ENCODE results near the gene ACSF3. TPM values are rescaled to one million over a fixed set of nuclear protein-coding genes. Genes with fewer than 3 reads are reported as not detected.

Gene ACSF3
- total RNA-seq, 3 donors from 2014 or later = 20.8 to 42.3 (median 40.4) TPM

DNA sequence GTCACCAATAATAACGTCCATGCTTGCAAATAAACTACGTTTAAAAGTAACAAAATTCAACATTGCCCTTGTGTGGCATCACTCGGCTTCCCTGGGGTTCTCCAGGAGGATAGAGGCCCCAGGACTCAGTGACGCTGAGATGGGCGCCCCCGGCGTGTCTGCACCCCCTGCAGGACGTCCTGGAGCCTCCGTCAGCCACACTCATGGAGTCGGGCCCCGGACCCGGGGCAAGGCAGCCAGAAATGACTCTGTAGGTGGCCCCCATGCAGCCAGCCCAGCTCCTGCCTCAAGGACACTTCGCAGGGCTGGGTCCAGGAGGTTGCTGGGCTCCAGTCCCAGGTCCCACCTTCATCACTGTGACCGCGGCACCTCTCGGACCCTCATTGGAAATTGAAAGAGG is 16.6 kb upstream of the ACSF3 start:
- H3K27me3 ChIP-seq = peaks cover 0 to 15% of the 10 kb centered on the region in 2 donors
- H3K4me1 ChIP-seq = no peaks in the 10 kb centered on the region
- intact Hi-C loops (cut with DNase I; ENCODE audit: low total_unique reads) = no loop called here
- no peak overlapping the region for H3K27ac ChIP-seq
- TF ChIP-seq CTCF (IDR thresholded peaks at IDR 0.05) = no peak
- TF ChIP-seq POLR2A (IDR thresholded peaks at IDR 0.05) = no peak
- no peak for TF ChIP-seq POLR2AphosphoS5 (IDR thresholded peaks at IDR 0.05)
- DNase-seq (ENCODE audit: low spot score in 2 of 2) = no peak
- no peak overlapping the region for H3K4me3 ChIP-seq
- no peaks in the 10 kb centered on the region for H3K9me3 ChIP-seq
- H3K36me3 ChIP-seq = no peaks in the 10 kb centered on the region

GRCh38 chr16:89078172-89078571 is 15.5 kb upstream of the ACSF3 start:
- no peaks in the 10 kb centered on the region for H3K4me1 ChIP-seq

DNA sequence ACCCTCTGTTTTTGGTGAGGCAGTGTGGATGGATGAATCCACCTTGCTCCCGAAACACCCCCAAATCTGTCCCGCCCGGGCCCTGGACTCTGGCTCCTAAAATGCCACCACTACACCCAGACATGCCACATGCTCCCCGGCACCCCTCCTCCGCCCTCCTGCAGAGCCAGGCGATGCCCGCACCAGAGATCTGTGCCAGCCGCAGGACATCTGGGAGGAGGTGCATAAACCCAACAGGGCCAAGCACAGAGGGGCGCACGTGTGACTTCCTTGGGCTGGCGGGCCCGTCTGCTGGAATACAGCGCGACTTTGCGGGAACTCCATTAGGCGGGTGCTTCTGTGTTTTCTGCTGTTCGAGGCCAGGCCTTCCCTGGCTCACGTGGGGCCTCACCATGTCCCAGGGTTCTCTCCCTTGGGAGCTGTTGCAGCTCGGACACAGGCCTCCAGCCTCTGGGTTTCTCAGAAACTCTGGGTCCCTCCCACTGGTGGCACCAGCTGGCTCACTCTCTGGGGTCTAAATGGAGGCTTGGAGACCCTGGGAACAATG is 14.1 kb upstream of the ACSF3 start:
- no peak overlapping the region for H3K27ac ChIP-seq
- H3K36me3 ChIP-seq = no peaks in the 10 kb centered on the region
- peaks cover 0 to 11% of the 10 kb centered on the region in 2 donors for H3K27me3 ChIP-seq
- H3K4me1 ChIP-seq = no peaks in the 10 kb centered on the region
- no peaks in the 10 kb centered on the region for H3K9me3 ChIP-seq
- intact Hi-C loops (cut with DNase I; ENCODE audit: low total_unique reads) = no loop called here
- TF ChIP-seq POLR2AphosphoS5 (IDR thresholded peaks at IDR 0.05) = no peak
- TF ChIP-seq POLR2A (IDR thresholded peaks at IDR 0.05) = no peak
- no peak for TF ChIP-seq CTCF (IDR thresholded peaks at IDR 0.05)
- DNase-seq (ENCODE audit: low spot score in 2 of 2) = no peak
- H3K4me3 ChIP-seq = no peak overlapping the region

More at GRCh38 chr16:89078172-89078571, 15.5 kb upstream of the ACSF3 start:
- H3K4me3 ChIP-seq = no peak overlapping the region
- no peak overlapping the region for H3K27ac ChIP-seq
- TF ChIP-seq POLR2A (IDR thresholded peaks at IDR 0.05) (no peak), CTCF (IDR thresholded peaks at IDR 0.05) (no peak), POLR2AphosphoS5 (IDR thresholded peaks at IDR 0.05) (no peak)
- peaks cover 0 to 11% of the 10 kb centered on the region in 2 donors for H3K27me3 ChIP-seq
- no peak for DNase-seq (ENCODE audit: low spot score in 2 of 2)
- intact Hi-C loops (cut with DNase I; ENCODE audit: low total_unique reads) = no loop called here
- H3K36me3 ChIP-seq = no peaks in the 10 kb centered on the region
- no peaks in the 10 kb centered on the region for H3K9me3 ChIP-seq

- no peaks in the 10 kb centered on the region for H3K4me1 ChIP-seq
- DNase-seq (ENCODE audit: low spot score in 2 of 2) = no peak
- H3K36me3 ChIP-seq = no peaks in the 10 kb centered on the region
- intact Hi-C loops (cut with DNase I; ENCODE audit: low total_unique reads) = no loop called here
- TF ChIP-seq POLR2A (IDR thresholded peaks at IDR 0.05) = no peak
- no peak for TF ChIP-seq CTCF (IDR thresholded peaks at IDR 0.05)
- no peaks in the 10 kb centered on the region for H3K9me3 ChIP-seq
- no peak overlapping the region for H3K4me3 ChIP-seq
- H3K27ac ChIP-seq = no peak overlapping the region
- peaks cover 0 to 18% of the 10 kb centered on the region in 2 donors for H3K27me3 ChIP-seq
Observed at GRCh38 chr16:89080196-89080853, 13.3 kb upstream of the ACSF3 start.

DNA sequence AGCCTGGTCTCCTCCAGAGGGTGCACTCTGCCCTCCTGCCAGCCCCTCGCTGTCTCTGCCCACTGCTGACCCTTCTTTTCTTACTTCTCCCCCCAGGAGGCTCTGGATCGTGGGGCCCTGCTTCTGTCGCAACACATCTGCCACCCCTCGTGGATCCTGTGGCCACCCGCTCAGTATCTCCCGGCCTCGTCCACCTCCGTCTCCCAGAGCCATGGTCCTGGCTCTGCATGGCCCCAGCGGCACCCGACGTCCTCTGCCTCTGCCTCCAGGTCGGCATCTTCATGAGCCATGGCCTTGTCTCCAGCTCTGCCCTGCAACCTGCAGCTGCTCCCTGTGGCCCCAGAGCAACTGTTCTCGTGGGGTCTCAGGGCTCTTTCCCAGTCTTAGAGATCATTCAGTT is 12.1 kb upstream of the ACSF3 start:
- Histone ChIP-seq H3K4me1 (no peaks in the 10 kb centered on the region), H3K27me3 (peaks cover 0 to 29% of the 10 kb centered on the region in 2 donors)

More for the DNA sequence above, 12.1 kb upstream of the ACSF3 start:
- Histone ChIP-seq H3K27ac (no peak overlapping the region), H3K9me3 (no peaks in the 10 kb centered on the region), H3K36me3 (no peaks in the 10 kb centered on the region), H3K4me3 (no peak overlapping the region)
- intact Hi-C loops (cut with DNase I; ENCODE audit: low total_unique reads) = no loop called here
- DNase-seq (ENCODE audit: low spot score in 2 of 2) = no peak
- no peak for TF ChIP-seq POLR2AphosphoS5 (IDR thresholded peaks at IDR 0.05)
- TF ChIP-seq POLR2A (IDR thresholded peaks at IDR 0.05) = no peak
- no peak for TF ChIP-seq CTCF (IDR thresholded peaks at IDR 0.05)

Measured in breast epithelium (tissue), 4 donors.